HG03064 (cell line): ENCODE results near the gene BHLHE23.

Experiments
- ATAC-seq: cut with Tn5 transposase; IDR thresholded peaks from one replicate; pipeline ENCODE4 v1.9.1; 2021; ENCODE audit warnings: low read depth; ENCODE audit not compliant: unreplicated experiment

Gene BHLHE23

DNA sequence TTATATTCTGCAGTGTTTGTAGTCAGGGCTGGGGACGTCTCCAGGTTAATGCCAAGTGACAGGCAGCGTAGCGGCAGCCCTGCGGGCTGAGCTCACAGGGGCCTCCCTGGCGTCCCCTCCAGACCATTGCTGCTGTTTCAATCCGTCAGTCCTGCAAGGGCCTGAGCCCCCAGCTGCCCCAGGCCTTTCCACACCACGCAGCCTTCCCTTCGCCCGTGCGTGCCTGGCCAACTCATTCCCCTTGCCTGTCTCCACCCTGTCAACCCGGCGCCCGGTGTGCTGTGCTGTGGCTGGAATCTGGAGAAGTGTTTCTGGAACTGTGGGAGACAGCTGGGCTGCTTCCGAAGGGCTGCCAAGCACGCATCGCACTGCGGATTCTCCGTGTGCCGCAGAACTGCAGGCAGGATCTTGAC is 11.9 kb downstream of the BHLHE23 start:
- no peak for ATAC-seq

DNA sequence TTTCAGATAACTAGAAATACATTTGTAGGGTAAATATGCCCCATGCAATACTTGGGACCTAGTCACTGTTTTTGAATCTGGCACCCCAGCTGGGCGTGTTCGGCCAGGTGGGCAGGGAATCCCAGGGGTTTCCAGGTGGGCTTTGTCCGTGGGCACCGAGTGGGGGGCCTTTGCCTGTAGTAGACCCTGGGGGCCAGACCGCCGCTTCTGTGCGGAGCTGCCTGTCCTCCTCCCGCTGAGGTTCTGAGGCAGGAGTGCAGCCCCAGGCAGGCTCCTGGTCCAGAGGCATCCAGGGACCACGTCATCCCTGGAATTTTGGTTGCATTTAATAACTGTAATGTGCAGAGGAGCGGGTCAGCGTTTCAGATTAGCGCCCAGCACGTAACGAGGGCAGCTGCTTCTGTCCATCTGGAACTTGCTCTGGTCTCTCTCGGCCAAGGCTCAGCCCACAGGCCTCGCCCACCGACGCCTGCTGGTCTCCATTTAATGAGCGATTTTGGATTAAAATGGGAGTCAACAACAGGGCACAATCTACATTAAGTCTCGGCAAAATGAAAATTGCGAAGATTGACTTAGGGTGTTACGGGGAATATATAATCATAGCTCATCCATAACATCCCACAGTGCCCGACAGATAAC is 12.8 kb downstream of the BHLHE23 start:
- no peak for ATAC-seq

DNA sequence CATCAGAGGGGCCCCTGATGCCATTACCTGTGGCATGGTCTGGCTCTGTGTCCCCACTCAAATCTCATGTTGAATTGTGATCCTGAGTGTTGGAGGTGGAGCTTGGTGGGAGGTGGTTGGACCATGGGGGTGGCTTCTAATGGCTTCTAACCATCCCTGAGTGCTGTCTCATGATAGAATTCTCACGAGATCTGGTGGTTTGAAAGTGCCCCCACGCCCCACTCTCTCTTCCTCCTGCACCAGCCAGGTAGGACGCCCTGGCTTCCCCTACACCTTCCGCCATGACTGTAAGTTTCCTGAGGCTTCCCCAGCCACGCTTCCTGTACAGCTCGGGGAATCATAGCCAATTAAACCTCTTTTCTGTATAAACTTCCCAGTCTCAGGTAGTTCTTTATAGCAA is 14.9 kb downstream of the BHLHE23 start:
- ATAC-seq = no peak

- no peak for ATAC-seq
These were observed 15.5 kb downstream of the BHLHE23 start for GRCh38 chr20:62991196-62991807.

DNA sequence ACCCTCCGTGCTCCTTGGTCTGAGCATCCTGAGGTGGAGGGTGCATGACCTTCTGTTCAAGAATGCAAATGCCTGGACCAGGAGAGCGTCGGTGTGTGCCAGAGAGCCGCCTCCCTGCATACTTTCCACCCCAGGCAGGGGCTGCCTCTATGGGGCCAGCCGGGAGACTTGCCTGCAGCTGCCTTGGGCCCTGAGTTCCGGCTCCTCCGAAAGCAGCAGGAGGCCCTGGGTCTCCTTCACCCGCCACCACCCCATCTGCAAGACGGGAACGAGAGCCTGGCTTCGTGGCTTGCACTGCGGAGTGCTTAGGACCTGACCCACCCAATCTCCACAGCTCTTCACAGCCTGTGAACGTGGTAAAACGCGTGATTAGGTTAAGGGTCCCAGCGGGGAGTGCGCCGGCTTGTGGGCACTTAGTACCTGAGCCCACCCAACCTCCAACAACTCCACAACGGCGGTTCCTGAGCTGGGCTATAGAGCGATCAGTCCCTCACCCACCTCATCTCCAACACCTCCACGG is 16.4 kb downstream of the BHLHE23 start:
- no peak for ATAC-seq

DNA sequence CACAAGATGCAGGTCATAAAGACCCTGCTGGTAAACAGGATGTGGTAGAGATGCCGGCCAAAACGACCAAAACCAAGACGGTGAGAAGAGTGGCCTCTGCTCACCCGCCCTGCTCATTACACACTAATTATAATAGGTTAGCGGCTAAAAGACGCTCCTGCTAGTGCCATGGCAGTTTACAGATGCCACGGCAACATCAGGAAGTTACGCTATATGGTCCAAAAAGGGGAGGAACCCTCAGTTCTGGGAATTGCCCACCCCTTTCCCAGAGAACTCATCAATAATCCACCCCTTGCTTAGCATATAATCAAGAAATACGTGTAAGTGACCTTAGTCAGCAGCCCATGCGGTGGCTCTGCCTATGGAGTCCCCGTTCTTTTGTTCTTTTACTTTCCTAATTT is 17.6 kb downstream of the BHLHE23 start:
- ATAC-seq = no peak

GRCh38 chr20:62987114-62987513 is 19.6 kb downstream of the BHLHE23 start:
- no peak for ATAC-seq

DNA sequence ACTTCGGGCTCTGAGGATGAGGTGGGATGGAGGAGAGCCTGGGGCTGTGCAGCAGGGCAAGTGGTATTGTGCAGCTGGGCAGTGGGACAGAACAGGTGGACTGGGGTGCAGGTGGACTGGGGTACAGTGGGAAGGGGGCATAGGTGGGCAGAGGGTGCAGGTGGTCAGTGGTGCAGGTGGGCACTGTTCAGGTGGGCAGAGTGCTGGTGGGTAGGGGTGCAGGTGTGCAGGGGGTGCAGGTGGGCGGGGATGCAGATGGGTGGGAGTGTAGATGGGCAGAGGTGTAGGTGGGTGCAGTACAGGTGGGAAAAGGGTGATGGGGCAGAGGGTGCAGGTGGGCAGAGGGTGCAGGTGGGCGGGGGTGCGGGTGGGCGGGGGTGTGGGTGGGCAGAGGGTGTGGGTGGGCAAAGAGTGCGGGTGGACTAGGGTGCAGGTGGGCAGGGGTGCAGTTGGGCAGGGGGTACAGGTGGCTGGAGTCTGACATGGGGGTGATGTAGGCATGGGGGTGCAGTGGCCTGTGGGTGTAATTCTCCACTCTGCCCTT is 20.4 kb downstream of the BHLHE23 start:
- no peak for ATAC-seq

DNA sequence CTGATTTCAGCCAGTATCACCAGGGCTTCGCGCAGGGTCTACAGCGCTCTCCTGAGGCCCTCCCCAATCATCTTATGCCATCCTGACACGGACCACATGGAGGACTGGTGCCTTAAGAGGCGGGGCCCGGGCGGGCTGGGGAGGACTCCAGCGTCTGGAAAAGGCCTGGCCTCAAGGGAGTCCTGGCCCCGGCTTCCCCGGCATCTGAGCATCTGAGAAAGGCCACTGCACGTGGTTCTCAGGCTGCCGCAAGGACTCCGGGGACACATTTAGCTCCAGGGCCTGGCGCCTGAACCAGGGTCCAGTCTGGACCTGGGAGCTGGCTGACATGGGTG is 21.4 kb downstream of the BHLHE23 start:
- ATAC-seq = no peak

GRCh38 chr20:62984666-62985443 is 21.9 kb downstream of the BHLHE23 start:
- no peak for ATAC-seq

- no peak for ATAC-seq
These were observed 23.6 kb downstream of the BHLHE23 start for GRCh38 chr20:62983210-62983609.

- no peak for ATAC-seq
These were observed 24.4 kb downstream of the BHLHE23 start for GRCh38 chr20:62982124-62983075.

GRCh38 chr20:62980970-62981369 is 25.8 kb downstream of the BHLHE23 start:
- no peak for ATAC-seq

DNA sequence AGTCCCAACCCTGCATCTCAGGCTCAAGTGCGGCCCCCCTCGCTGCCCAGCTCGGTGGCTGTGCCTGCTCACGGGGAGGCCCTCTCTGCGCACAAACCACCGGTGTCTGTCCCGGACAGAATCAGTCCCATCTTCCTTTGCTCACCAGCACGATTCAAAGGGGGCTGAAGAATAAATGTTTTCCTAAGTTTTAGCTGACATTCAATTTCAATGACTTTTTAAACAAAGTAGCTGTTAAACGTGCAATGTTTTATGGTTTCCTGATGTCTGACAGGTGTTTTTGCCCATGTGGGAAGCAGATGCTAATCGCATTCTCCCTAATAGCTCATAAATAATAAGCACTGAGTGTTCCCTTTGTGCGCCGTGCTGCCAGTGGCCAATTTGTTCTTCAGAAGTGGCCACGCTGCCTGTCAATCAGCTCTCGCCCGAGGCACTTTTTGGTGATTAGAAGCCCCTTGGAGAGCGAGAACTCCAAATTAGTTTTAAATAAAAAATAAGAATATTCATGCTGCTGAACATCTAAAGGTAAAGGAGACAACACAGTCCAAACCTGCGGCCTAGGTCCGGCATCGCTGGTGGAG is 26.3 kb downstream of the BHLHE23 start:
- ATAC-seq = no peak

GRCh38 chr20:62979876-62980373 is 26.8 kb downstream of the BHLHE23 start:
- no peak for ATAC-seq

DNA sequence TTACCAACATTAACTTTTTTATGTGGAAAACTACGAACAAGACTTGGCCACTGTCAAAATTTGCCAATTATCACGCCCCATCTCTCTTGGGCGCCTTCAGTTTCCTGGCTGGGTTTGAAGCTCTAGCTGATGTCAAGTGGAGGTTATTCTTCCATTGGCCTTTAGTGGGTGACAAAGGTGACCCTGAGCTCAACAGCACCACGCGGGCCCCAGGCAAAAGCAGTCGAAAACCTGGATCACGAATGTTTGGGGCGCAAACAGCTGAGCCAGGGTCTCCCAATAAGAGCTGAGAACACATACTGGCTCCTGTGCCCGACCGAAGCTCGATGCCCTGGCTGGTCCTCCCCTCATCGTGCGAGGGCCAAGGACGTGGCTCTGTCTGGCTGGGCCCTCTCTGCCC is 27.5 kb downstream of the BHLHE23 start:
- ATAC-seq = no peak

- ATAC-seq = no peak
These were observed 28.2 kb downstream of the BHLHE23 start for GRCh38 chr20:62978561-62978943.

DNA sequence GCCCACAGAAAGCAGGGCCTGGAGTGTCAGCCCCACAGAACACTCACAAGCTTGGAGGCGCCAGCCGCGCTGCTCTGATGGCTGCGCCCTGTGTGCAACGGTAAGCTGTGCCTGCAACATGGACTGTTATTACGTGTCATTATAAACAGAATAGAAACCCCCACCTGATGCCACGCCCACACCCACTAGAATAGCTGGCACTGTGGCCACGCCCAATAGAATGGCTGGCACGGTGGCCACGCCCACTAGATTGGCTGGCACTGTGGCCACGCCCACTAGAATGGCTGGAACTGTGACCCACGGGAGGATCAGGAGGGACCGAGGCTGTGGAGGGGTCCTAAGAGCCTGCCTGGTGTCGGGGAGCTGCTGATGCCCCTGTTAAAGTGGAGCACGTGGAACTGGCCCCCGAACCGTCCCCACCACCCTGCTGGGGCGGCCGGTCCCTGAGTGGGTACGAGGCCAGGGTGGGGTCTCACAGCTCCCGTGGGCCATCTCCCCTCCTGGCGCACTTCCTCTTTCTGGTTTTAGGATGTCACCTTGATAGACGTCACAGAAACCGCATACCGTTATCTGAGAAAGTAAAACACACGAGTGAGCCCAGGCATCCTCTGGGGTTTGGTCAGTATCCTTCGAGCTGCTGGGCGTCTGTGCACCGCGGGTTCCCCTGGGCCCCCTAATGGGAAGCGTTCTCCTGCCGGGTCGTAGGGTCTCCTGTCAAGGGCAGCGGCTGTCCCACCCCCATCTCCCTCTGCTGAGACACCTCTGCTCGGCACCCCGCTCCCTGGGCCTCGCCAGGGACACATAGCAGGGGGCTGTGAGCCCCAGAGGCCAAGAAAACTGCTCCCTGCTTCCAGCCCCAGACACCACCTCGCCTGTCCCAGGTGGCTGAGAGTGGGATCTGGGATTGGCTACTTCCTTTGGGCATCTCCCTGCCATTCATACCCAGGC is 28.9 kb downstream of the BHLHE23 start:
- ATAC-seq = no peak

DNA sequence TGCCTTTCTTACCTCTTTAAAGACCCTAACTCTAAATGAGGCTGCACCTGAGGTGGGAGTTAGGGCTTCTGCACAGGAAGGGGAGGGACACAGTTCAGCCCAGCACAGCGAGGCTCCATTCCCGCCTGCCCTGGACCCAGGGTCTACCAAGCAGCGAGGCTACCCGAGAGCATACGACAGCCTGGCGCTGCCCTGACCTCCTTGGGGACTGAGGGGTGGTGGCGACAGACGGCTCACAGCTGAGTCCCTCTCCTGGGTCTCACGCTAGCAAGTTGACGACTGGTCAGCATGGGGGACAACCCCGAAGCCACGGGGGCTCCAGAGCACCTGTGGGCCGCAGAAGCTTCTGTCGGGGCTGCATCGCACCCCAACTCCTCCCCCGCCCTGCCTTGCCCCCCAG is 29.9 kb downstream of the BHLHE23 start:
- no peak for ATAC-seq
